GM19468 (cell line): Measurements from ENCODE around the gene CTSZ.
"Not testable (repeated sequence)": the region's sequence is repeated elsewhere in the genome, so short reads cannot be mapped to it uniquely, and the experiment has no call there.

ENCODE experiments used
- ATAC-seq: cut with Tn5 transposase; IDR thresholded peaks from one replicate; pipeline ENCODE4 v1.9.1; 2021; ENCODE audit warnings: mild to moderate bottlenecking, moderate library complexity, moderate number of reproducible peaks; ENCODE audit not compliant: unreplicated experiment; ENCODE audit errors: extremely low read depth

Gene CTSZ

DNA sequence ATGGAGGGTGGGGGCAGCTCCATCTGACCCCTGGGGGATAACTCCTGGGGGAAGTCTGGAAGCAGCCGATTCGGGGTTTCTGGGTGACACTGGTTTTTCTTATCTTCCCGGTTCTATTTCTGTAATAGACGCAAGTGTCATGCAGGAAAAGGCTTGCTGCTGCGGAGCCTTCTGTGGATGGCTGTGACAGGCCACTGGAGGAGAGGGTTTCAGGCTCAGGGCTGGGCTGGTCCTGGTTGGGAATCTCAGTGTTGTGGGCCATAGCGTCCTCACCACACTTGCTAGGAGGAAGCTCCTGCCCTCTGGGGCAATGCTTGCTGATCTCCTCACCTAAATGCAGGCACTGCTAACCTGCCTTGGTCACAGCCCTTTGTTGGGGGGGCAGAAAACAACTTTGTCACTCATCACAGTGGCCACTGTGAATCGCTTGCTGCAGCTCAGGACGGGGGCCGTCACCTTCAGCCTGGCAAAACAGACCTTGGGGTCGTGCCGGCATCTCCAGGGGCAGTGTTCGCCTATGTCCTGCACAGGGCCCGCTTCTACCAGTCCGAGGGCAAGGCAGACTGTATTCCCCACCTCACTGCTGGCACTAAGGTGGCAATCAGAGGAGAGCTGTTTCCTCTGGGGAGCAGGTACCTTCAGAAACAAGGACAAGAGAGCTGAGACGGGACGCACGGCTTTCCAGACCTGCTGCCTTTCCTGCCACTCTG lies 7.8 kb upstream of the CTSZ start:
- ATAC-seq, result no peak

DNA sequence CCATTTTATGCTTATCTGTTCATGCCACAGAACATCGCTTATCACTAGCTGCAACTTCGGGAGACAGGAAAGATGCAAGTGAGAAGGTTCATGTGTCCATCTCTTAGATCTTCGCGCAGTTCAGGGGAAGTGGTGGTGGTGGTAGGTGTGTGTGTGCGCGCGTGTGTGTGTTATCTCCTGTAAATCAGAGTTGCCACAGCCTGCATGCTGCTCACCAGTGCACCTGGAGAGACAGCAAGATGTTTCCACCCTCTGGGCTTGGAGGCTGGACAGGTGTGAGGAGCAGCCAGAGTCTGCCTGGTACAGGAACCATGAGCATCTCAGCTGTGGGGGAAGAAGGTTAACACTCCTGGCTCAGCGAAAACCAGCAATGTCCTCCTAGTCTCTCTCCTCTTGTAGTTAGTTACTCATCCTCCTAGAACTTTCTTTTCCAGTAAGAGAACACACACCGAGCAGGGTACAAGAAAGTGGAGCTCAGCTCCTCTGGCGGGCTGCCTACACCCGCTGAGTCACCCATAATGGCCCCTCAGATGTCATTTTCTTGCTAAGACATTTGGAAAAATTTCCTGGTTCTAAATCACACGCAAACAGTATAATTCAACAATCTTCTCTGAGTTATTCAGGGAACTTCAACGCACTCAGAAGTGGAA lies 7.0 kb upstream of the CTSZ start:
- ATAC-seq, result no peak

DNA sequence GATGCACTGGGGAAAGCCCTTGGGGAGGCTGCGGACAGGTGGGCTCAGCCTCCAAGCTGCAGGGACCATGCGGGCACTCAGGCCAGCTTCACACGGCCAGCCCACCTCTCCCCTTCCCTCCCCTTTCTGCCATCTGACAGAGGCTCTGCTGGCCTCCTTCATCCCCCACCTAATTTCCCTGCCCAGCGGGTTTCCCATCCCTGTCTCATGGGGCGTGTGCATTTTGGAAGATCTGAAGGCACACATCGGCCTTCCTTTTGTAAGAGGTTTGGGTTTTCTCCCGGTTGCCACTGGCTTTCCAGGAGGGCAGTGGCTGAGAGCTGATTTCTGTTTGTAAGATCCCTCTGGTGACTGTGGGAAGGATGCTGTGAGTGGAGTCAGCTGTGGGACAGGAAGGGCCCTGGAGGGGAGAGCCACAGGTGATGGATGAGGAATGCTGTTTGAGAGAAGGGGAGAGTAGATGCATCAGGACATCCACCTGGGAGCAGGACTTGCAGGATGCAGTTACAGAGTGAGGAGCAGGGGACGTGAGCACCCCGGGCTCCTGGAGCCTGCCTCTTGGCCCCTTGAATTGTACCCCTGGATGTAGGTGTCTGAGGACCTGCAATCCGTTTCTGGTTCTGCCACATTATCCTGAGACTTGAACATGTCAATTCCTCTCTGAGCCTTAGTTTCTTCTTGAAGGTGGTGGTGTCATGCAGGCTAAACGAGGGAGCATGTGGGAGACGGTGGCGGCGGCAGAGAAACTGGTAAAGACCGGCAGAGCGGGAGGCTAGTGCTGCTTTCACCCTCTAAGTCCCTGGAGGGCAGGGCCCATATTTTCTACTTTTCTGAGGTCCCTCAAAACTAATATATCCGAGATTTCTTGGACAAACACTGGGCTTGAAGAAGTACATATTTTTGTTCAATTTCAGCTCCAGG lies 6.2 kb upstream of the CTSZ start:
- no peak for ATAC-seq

DNA sequence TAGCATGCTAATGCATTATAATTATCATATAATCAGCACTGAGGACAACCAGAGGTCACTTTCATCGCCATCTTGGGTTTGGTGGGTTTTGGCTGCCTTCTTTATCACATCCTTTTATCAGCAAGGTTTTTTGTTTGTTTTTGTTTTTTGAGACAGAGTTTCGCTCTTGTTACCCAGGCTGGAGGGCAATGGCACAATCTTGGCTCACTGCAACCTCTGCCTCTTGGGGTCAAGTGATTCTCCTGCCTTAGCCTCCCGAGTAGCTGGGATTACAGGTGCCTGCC lies 4.8 kb upstream of the CTSZ start:
- not testable (repeated sequence) for ATAC-seq

DNA sequence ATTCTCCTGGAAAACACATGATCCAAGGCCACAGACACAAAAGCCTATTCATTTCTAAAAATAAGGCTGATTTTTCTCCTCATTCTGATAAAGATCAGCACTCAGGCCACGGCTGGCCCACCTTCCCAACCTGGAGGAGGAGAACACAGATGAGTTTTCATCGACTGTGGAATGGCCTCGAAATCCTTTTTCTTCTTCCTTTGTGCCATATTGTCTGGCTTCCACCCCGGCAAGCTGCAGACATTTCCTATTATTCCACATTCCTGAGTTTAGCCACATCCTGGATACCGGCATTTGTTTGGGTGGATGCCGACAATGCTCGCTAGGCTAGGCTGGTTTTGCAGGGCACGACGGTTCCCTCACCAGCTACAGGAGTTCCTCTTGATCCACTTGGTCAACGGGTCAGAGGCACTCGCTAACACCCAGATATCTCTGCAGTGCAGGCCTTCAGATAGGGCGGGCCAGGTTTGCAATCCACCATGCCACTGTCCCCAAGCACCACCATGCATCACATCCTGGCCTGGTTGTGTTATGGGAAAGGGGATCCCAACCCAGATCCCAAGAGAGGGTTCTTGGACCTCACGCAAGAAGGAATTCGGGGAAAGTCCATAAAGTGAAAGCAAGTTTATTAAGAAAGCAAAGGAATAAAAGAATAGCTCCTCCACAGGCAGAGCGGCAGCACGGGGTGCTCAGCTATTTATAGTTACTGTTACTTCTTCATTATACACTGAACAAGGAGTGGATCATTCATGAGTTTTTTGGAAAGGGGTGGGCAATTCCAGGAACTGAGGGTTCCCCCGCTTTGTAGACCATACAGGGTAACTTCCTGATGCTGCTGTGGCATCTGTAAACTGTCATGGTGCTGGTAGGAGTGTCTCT lies 4.2 kb upstream of the CTSZ start:
- no peak for ATAC-seq

DNA sequence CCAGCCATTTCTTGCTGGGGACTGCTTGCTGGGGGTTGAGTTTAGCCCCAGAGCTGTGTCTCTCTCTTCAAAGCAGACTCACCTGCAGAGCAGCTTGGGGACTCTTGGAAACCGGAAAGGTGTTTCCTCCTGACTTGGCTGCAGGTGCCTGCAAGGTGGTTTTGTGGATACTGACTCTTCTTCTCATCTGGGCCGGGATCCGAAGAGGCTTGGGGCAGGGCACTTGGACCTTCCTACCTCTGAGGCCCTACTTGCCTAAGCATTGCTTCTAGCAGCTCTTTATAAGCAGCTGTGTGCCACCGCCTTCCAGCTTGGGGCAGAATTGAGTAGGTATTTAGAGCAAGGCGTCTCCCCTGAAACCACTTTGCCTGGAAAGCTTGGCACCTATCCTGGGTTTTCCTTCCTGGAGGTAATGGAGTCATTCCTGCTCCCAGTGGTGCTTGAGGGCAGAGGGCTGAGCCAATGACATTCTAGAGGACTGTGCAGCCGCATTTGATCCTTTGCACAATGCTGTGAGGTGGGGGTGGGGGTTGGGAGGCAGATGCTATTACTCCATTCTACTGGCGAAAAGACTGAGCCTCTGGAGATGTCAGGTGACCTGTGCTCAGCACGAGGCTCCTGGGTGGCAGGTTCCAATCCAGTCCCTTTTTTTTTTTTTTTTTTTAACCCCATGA lies 3.4 kb upstream of the CTSZ start:
- no peak for ATAC-seq

DNA sequence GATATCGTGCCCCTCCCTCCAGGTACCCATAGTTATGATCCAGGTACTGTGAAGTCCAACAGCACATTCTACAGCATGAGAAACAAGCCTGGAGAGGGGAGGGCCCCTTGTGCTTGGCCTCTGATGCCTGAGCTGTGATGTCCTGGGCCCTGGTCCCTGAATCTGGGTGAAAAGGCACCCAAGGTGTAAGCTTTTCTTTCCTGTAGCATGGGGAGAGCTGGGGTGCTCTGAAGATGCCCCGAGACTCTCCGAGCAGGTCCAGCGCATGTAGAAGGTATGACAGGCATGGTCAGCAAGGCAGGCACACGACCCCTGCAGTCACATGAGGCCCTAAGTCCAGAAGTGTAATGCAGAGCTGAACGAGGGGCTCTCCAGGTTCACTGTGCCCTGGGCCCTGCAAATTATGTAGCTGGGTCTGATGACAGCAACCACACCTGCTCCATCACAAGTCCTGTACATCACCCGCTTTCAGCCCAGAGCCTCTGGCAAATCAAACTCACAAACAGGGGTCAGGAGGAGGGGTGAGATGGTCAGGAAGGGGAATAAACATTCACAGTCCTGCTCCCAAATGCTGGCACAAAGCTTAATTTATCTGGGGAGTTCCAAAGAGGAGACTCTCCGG lies 1.8 kb upstream of the CTSZ start:
- no peak for ATAC-seq

DNA sequence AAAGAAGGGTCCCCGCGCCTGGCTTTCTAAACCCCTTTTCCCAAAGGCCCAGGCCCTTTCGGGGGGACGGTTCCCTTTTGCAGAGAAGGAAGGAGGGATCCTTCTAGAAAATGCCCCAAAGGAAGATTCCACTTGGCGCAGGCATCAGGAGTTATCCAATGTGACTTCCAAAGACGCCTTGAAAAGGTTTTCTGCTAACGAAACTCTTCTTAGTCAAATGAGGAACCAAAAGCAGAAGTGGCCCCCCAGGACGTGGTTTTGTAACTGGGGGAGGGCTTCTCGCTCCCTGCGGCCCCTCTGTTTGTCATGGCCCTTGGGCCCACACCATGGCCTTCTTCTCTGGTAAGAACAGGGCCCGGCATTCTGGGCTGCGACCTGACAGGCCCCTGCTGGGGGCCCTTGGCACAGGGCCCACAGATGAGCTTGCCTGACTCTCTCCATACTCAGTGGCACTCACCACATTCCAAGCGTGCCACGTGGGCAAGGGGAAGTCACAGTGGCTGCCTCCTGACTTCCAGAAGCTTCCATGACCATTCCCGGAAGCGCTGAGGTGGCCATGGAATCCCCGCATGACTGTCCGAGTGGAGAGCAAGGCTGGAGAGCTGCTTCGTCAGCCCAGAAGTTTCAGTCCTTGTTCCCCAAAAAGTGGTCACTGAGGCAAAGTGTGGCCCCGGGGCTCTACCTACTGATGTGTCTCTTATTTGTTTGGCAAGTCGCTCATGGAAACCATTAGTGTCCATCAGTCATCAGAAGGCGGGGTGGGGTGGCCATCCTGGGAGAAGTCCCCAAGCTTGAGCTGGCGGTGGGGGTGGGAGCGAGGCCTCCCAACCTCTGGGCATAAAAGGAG lies 834 bp upstream of the CTSZ start:
- ATAC-seq, result peak; percentile 10

DNA sequence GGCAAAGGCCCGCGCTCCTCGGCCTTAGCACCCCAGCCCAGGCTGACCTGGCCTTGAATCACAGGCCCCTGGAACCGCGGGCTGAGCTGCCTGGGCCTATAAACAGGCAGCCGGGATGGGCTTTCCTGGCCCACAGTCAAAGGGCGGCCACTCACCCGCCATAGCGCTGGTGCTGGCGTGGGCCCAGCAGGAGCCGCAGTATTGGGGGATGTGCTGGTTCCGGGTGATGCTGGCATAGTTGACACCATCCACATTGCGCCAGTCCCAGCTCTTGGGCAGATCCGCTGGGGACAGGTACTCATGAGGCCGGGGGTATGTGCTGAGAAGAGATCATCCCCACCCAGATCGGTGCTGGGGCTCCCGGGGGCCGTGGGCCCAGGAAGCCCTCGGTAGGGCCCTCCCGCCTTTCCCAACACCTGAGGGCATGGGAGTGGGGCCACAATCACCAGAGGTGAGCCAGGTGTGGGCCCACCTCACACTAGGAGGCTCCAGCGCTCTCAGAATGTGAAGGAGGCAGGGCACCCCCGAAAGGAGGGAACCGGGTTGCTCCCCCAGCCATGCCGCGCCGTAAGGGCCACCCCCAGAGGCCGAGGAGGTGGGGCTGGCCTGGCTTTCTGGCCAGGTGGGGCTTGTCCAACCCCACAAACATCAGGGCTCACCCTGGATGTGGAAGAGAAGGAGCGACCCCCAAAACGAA lies 739 bp downstream of the CTSZ start:
- no peak for ATAC-seq

DNA sequence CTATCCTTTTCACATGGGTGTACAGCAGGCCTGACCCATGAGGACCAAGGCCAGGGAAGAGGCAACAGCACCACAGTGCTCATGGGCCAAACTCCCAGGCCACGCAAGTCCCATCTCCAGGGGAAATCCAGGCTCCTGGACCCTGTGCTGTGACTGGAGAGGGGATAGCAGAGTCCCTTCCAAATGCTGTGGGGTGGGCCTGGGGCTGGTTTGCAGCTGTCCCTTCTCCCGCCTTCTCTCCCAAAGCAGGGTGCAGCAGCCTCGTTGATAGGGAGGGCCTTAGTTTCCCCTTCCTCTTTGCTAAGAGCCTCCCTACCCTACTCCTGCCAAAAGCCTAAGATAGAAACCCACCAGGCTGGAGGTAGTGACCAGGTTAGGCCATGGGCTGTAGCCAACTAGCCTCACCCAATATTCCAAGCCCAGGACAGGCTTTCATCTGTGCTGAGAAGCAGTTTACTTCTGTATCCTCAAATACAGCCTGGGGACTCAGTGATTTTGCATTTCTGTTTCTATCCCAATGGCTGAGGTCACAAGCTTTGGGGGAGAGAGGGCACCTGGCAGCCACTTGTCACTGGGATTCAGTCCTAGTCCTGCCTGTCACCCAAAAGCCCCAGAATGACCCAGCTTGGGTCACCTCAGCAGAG lies 1.4 kb downstream of the CTSZ start:
- ATAC-seq, result no peak

DNA sequence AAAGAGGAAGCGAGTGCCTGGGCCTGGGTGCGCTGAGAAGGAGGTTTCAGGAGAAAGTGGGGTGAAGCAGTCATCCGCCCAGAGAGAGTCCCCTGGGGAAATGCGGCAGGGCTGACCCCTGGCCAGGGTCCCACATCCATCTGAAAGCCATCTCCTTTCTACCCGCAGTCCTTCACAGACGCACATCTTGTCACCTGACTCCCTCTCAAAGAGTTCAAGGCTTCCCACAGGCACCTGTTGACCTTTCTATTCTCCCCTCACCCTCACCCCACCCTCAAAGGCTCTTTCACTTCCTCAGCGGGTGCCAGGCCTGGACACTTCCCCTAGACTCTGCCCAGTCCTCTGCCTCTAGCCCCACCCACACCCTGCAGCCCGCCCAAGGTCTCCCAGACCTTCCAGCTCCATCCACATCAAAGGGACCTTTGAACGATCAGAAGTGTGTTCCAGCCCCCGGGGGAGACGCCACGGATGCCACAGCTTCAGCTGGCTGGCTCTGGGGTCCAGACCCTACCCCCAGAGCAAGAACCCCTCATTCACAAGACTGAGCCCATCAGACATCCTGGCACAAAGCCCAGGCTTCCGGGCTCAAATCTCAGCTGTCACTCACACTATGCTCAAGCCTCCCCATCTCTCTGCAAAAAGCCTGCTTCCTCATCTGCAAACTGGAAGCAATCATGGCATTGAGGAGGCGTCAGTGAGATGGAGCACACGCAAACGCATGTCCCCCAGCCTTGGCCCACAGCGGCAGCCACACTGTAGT lies 2.1 kb downstream of the CTSZ start:
- peak; percentile 56 for ATAC-seq

DNA sequence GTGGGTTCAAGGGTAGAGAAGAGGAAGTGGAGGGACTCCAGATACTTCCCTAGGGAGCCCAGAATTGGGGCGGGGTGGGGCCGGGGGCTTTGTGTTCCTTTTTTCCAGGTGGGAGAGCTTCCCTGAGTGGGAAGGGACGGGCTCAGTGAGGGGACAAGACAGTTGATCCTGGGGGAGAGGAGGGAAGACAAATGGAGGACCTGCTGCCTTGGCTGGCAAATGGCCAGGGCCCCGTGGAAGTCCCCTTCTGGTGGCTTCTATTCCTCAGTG lies 2.6 kb downstream of the CTSZ start:
- no peak for ATAC-seq

DNA sequence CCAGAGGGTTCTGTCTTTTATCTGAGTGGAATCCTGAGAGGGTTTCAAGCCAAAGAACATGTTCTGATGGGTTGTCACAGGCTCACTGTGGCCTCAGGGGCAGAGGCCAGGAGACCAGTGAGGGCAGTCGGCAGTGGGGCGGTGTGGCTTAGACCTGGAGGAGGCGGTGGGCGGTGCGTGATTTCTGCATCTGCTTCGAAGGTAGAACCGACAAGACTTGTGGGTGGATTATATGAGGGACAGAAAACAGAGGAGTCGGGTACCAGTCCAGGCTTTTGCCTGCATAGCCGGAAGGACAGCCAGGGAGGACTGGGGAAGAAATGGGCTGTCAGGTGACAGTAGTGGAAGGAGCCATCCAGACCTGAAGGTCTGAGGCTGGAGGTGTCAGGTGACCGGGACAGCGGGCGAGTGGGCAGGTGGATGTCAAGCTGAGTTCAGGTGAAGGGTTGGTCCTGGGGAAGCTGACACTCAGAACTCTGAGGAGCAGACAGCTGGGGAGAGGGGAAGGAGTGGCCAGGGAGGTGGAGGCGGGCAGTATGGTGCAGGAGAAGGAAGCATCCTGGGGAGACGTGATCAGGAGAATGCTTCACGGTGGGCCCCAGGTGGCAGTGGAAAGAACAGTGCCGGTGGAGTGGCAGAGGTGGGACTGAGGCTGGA lies 3.1 kb downstream of the CTSZ start:
- ATAC-seq, result no peak

DNA sequence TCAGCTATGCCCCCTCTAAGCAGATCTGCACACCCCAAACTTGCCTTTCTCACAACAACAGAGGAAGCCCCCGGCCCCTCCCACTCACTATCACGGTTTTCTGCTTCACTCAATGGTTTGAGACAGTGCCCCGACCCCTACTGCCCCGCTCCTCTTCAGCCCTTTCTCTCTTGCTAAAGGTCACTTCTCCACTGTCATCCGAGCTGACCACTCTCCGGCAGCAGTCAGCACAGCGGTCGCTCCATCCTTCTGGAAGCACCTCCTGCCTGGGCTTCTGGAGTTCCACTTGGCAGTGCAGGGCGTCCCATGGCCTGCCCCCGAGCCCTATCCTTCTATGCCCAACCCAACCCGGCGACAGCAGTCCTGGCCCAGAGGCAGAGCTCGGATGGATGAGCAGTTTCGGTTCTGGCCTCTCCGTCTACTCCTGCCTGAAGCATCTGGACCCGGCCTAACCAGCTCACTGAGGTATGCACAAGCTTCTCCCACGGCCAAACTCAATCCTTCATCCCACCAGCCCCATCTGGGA lies 4.1 kb downstream of the CTSZ start:
- ATAC-seq, result no peak

DNA sequence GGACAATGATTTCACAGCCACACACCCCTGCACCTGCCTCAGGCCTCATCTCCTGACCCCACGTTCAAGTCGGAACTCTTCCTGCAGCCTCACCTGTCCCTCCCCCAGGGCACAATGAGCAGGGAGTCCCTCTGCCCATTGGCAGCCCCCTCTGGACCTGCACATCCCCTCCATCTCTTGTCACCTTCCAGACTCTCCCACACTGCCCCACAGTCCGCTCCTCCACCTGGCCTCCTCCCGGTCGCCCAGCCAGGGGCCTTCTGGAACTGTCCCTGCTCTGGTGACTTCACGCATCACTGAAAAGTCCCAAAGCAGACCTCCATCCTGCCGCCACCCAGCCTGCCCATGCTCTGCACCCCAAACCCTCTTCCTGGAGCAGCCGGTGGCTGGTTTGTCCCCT lies 4.7 kb downstream of the CTSZ start:
- ATAC-seq, result no peak

DNA sequence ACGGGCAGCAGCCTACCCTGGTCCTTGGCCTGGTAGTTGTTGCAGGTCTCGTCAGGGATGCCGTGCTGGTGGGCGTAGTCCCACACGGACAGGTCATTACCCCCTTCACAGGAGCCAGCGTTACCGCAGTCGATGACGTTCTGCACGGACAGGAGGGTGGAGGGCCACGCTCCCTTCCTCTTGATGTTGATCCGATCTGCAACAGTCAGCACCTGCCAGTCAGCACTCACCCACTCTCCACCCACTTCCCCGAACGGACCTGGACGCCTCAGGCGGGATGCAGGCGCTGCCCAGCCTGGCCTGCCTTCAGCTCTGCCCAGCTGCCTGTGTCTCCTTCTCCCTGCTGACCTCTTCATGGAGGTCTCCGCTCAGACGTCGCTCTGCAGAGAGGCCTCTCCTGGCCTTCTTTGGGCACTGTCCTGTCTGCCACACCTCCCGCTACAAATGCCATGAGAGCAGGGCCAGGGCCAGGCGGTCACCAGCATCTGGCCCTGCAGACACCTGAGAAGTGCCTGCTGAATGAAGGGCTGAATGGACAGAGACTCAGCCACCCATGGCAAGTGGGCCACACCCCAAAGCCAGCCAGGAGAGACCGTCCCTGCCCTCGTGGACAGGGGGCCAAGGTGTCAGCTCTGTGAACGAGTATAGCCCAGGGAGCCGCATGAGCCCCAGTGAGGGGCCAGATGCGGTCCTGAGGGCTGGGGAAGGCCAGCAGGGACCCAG lies 5.4 kb downstream of the CTSZ start:
- no peak for ATAC-seq
